A549 (cell line): ENCODE measurements around the gene HLF. TPM values are rescaled to one million over a fixed set of nuclear protein-coding genes. Genes with fewer than 3 reads are reported as not detected.
A peak's percentile ranks its signal among the peaks of the same experiment; 100 is the strongest.

Source experiments
- ATAC-seq, 2 experiments: fragments of 200-7000 bp in 1 of 2; fragments of >200 bp in 1 of 2; cut with Nextera tagmentation in 1 of 2; cut with Tn5 transposase in 1 of 2; 3 replicates each; pipeline versions ENCODE4 v1.8.0 to v1.9.1; 2018 to 2020; ENCODE audit warnings: mild to moderate bottlenecking in 1 of 2, moderate library complexity in 1 of 2
- CTCF ChIA-PET: fragments of 300-600 bp; sonication (Branson Sonifier 250); formaldehyde crosslinking; extraction: SDS; loops from one replicate; lab custom pipeline; 2021; ENCODE audit warnings: antibody characterized with exemption, inconsistent platforms; lab: Yijun Ruan, JAX
- POLR2A ChIA-PET: fragments of 350-600 bp; formaldehyde crosslinking; extraction: SDS; loops from one replicate; lab custom pipeline; 2021; ENCODE audit warnings: antibody characterized with exemption, inconsistent platforms; lab: Yijun Ruan, JAX
- DNase-seq, 2 experiments: peaks; one replicate each; pipeline versions ENCODE4 v3.0.0 to v3.0.0-alpha.2; 2011 to 2016; ENCODE audit warnings: low read depth in 1 of 2, low spot score in 1 of 2
- FAIRE-seq: peaks from 2 replicates; lab custom pipeline; 2011; peaks lifted over from hg19 to GRCh38; lab: Jason Lieb, UNC
- H3K27ac ChIP-seq, 2 experiments: fragments of >200 bp; sonication (Bioruptor Twin); formaldehyde crosslinking; 3 replicates each; pipeline ENCODE4 v1.5.1; 2016 to 2017
- H3K4me1 ChIP-seq: fragments of >200 bp; sonication (Bioruptor Twin); formaldehyde crosslinking; 3 replicates; pipeline ENCODE4 v1.6.1; 2016
- H3K4me2 ChIP-seq: fragments of >200 bp; sonication (Bioruptor Twin); formaldehyde crosslinking; 3 replicates; pipeline ENCODE4 v1.6.1; 2016
- H3K4me3 ChIP-seq: fragments of >200 bp; sonication (Bioruptor Twin); formaldehyde crosslinking; 3 replicates; pipeline ENCODE4 v1.5.1; 2016
- H3K9me3 ChIP-seq: fragments of >200 bp; sonication (Bioruptor Twin); formaldehyde crosslinking; 3 replicates; pipeline ENCODE4 v1.6.1; 2016
- CBX2 ChIP-seq: fragments of 200-600 bp; sonication (generic); IDR thresholded peaks from 2 replicates; pipeline ENCODE4 v1.6.1; 2016; ENCODE audit warnings: low read depth, mild to moderate bottlenecking, borderline replicate concordance
- CBX8 ChIP-seq: fragments of 200-600 bp; sonication (generic); IDR thresholded peaks from 2 replicates; pipeline ENCODE4 v1.6.1; 2016
- CEBPB ChIP-seq, 2 experiments: fragments of >200 bp in 1 of 2; sonication (Bioruptor Twin) in 1 of 2; formaldehyde crosslinking in 1 of 2; IDR thresholded peaks; 2 replicates each; pipeline ENCODE4 v1.6.1; 2012 to 2016
- CHD4 ChIP-seq: fragments of 200-600 bp; sonication (generic); IDR thresholded peaks from 2 replicates; pipeline ENCODE4 v1.6.1; 2016; ENCODE audit warnings: antibody characterized with exemption, mild to moderate bottlenecking, borderline replicate concordance
- EP300 ChIP-seq, 2 experiments: fragments of >200 bp; sonication (Bioruptor Twin); formaldehyde crosslinking; IDR thresholded peaks; 2 replicates in 1 of 2; 3 replicates in 1 of 2; pipeline ENCODE4 v1.6.1; 2016 to 2017
- GATA3 ChIP-seq: IDR thresholded peaks from 2 replicates; pipeline ENCODE4 v1.6.1; 2012; ENCODE audit warnings: borderline replicate concordance
- HES2 ChIP-seq: fragments of >200 bp; sonication (Bioruptor Twin); formaldehyde crosslinking; IDR thresholded peaks from 2 replicates; pipeline ENCODE4 v1.6.1; 2016
- HOXB13 ChIP-seq: fragments of 250-450 bp; sonication (Bioruptor Pico); IDR thresholded peaks from 2 replicates; pipeline ENCODE4 v1.5.0; 2020; ENCODE audit warnings: low read depth, mild to moderate bottlenecking, moderate library complexity
- JUN ChIP-seq, 2 experiments: fragments of >200 bp; sonication (Bioruptor Twin); formaldehyde crosslinking; IDR thresholded peaks; 2 replicates in 1 of 2; 3 replicates in 1 of 2; pipeline ENCODE4 v1.6.1; 2016 to 2017
- JUNB ChIP-seq: fragments of >200 bp; sonication (Bioruptor Twin); formaldehyde crosslinking; IDR thresholded peaks from 2 replicates; pipeline ENCODE4 v1.6.1; 2016
- KDM1A ChIP-seq: fragments of 200-600 bp; sonication (generic); IDR thresholded peaks from 2 replicates; pipeline ENCODE4 v1.6.1; 2016; ENCODE audit warnings: low read depth, mild to moderate bottlenecking
- KDM5A ChIP-seq: fragments of 200-600 bp; sonication (generic); IDR thresholded peaks from 2 replicates; pipeline ENCODE4 v1.6.1; 2016; ENCODE audit warnings: antibody characterized with exemption, mild to moderate bottlenecking
- MAX ChIP-seq: IDR thresholded peaks from 2 replicates; pipeline ENCODE4 v1.6.1; 2012
- NR3C1 ChIP-seq: fragments of >200 bp; sonication (Bioruptor Twin); formaldehyde crosslinking; IDR thresholded peaks from 3 replicates; pipeline ENCODE4 v1.6.1; 2017
- PHF8 ChIP-seq: fragments of 200-600 bp; sonication (generic); IDR thresholded peaks from 2 replicates; pipeline ENCODE4 v1.6.1; 2016; ENCODE audit warnings: low read depth, mild to moderate bottlenecking, antibody characterized with exemption, moderate library complexity, borderline replicate concordance
- POLR2AphosphoS2 ChIP-seq: conservative IDR thresholded peaks from 2 replicates; pipeline ENCODE4 v1.6.1; 2012; ENCODE audit warnings: low read length, improper control_type of control experiment, inconsistent platforms
- RAD21 ChIP-seq, 2 experiments: fragments of >200 bp in 1 of 2; sonication (Bioruptor Twin) in 1 of 2; formaldehyde crosslinking in 1 of 2; IDR thresholded peaks in 1 of 2; conservative IDR thresholded peaks in 1 of 2; 2 replicates in 1 of 2; 3 replicates in 1 of 2; pipeline ENCODE4 v1.6.1; 2012 to 2018; ENCODE audit warnings: inconsistent platforms in 1 of 2
- RCOR1 ChIP-seq: fragments of 150-350 bp; IDR thresholded peaks from 2 replicates; pipeline ENCODE4 v1.6.1; 2014; ENCODE audit warnings: antibody characterized with exemption, low read length, low read depth
- REST ChIP-seq: fragments of 200-600 bp; sonication (generic); IDR thresholded peaks from 2 replicates; pipeline ENCODE4 v1.6.1; 2016; ENCODE audit warnings: antibody characterized with exemption, mild to moderate bottlenecking, moderate library complexity
- SMC3 ChIP-seq: fragments of >200 bp; sonication (Bioruptor Twin); formaldehyde crosslinking; IDR thresholded peaks from 3 replicates; pipeline ENCODE4 v1.6.1; 2018; ENCODE audit warnings: inconsistent platforms
- USF2 ChIP-seq: fragments of 450-650 bp; IDR thresholded peaks from 2 replicates; pipeline ENCODE4 v1.6.1; 2014; ENCODE audit warnings: antibody characterized with exemption
- ZFP36 ChIP-seq: fragments of 450-650 bp; IDR thresholded peaks from 2 replicates; pipeline ENCODE4 v1.6.1; 2014; ENCODE audit warnings: borderline replicate concordance; ENCODE audit not compliant: partially characterized antibody
- ZNF302 ChIP-seq: fragments of 250-450 bp; sonication (Bioruptor Pico); IDR thresholded peaks from 2 replicates; pipeline ENCODE4 v1.9.0; 2021; ENCODE audit warnings: inconsistent platforms, mild to moderate bottlenecking, moderate library complexity
- WGBS: methylation state at CpG from one replicate; pipeline ENCODE4 v1.1.6; 2017; ENCODE audit errors: missing lambda C conversion rate; 5-methylcytosine and 5-hydroxymethylcytosine counted together
- polyA plus RNA-seq, 4 experiments: library from polyadenylated mRNA; depleted of rRNA in 3 of 4; stranded (reverse); fragments of >200 nt; fragmentation: RNase III in 1 of 4; extraction: RNeasy Plus Mini Kit Qiagen cat#74134 plus additional on column Dnase treatment in 1 of 4; gene quantifications; 2 replicates in 3 of 4; 3 replicates in 1 of 4; pipeline ENCODE4 v1.2.3, GENCODE V29; 2011 to 2017

Gene HLF
- polyA plus RNA-seq, 2 of the 4 experiments (the other 2 are of a cell fraction) = 0.35 to 1.0 TPM

- ATAC-seq (no peak), DNase-seq (no peak), FAIRE-seq (no peak)
- Histone ChIP-seq H3K27ac (peak overlapping the region; percentile 85 to 88), H3K4me3 (no peak overlapping the region), H3K4me2 (peak overlapping the region; percentile 67), H3K4me1 (peaks cover 47% of the 10 kb centered on the region), H3K9me3 (no peaks in the 10 kb centered on the region)
- WGBS = 46% methylated on average over 2 of the region's 2 CpGs
- ChIA-PET POLR2A (interaction anchor here (0.7 kb wide), 1 partner anchor 46 kb away, joined by 3 read pairs; no protein-coding TSS in a partner anchor), CTCF (interaction anchor here (1.0 to 2.5 kb wide), 7 partner anchors 10 to 292 kb away, joined by 3 to 18 read pairs (median 5); no protein-coding TSS in a partner anchor)
- TF ChIP-seq KDM1A (no peak), USF2 (no peak), JUN (IDR thresholded peaks at IDR 0.05) (no peak)
Observed at GRCh38 chr17:55284944-55285339, 20.2 kb downstream of the HLF start.

GRCh38 chr17:55285340-55286301 is 20.9 kb downstream of the HLF start:
- Histone ChIP-seq H3K4me3 (no peak overlapping the region), H3K4me1 (peaks cover 47% of the 10 kb centered on the region), H3K27ac (peak overlapping the region; percentile 85 to 88), H3K9me3 (no peaks in the 10 kb centered on the region), H3K4me2 (peak overlapping the region; percentile 67)
- peak; percentile 65 for FAIRE-seq
- ATAC-seq = no peak; a peak in 1 of 6 replicates
- TF ChIP-seq JUNB (peak; percentile 44; the same call in 1 of the 2 replicates), EP300 (IDR thresholded peaks at IDR 0.05) (peak; percentile 42 to 66; a peak in 1 of 5 replicates), MAX (0 out of 2 replicates have a peak, but pooled peaks have one; percentile 42), NR3C1 (no peak), HOXB13 (CRISPR knock-in tag) (no peak), JUN (IDR thresholded peaks at IDR 0.05) (peak in 1 of 2 experiments; percentile 56; a peak in 1 of 5 replicates), CEBPB (IDR thresholded peaks at IDR 0.05) (peak; percentile 23 to 45; a peak in 1 of 4 replicates)
- WGBS = 47% methylated on average over 11 of the region's 11 CpGs
- ChIA-PET CTCF (interaction anchor here (0.6 to 2.5 kb wide), 9 partner anchors 8 to 433 kb away, joined by 3 to 18 read pairs (median 4); no protein-coding TSS in a partner anchor), POLR2A (interaction anchor here (0.7 kb wide), 1 partner anchor 47 kb away, joined by 3 read pairs; no protein-coding TSS in a partner anchor)
- DNase-seq = peak in 1 of 2 experiments; percentile 46

GRCh38 chr17:55286681-55287589 is 22.2 kb downstream of the HLF start:
- ATAC-seq (peak; percentile 84 to 90), FAIRE-seq (peak; percentile 97), DNase-seq (peak; percentile 74 to 80)
- ChIA-PET POLR2A (interaction anchor here (0.8 kb wide), 1 partner anchor 11 kb away, joined by 5 read pairs; no protein-coding TSS in a partner anchor), CTCF (interaction anchor here (0.8 to 2.5 kb wide), 5 partner anchors 8 to 294 kb away, joined by 3 to 18 read pairs (median 4); no protein-coding TSS in a partner anchor)
- peak overlapping the region; percentile 85 to 88 for H3K27ac ChIP-seq
- peak overlapping the region; percentile 8; the same call in 1 of the 3 replicates for H3K4me3 ChIP-seq
- WGBS = 22% methylated on average over 3 of the region's 3 CpGs
- H3K4me2 ChIP-seq = peak overlapping the region; percentile 67
- no peaks in the 10 kb centered on the region for H3K9me3 ChIP-seq
- H3K4me1 ChIP-seq = peaks cover 47% of the 10 kb centered on the region
- TF ChIP-seq RCOR1 (no peak), ZNF302 (CRISPR knock-in tag) (no peak), POLR2AphosphoS2 (no peak), CBX2 (no peak), HES2 (peak; percentile 92), REST (no peak), SMC3 (no peak), HOXB13 (CRISPR knock-in tag) (peak; percentile 42; the same call in 1 of the 2 replicates), KDM5A (no peak), GATA3 (peak; percentile 84), RAD21 (conservative IDR thresholded peaks at IDR 0.05 in 1 of 2, IDR thresholded peaks at IDR 0.05 in 1 of 2) (peak in 1 of 2 experiments; percentile 40; a peak in 2 of 5 replicates), ZFP36 (no peak), PHF8 (no peak), CBX8 (no peak), EP300 (IDR thresholded peaks at IDR 0.05) (peak; percentile 86 to 95; a peak in 4 of 5 replicates), CHD4 (no peak)
